ENCODE data around the gene U2AF2.

Gene U2AF2

DNA sequence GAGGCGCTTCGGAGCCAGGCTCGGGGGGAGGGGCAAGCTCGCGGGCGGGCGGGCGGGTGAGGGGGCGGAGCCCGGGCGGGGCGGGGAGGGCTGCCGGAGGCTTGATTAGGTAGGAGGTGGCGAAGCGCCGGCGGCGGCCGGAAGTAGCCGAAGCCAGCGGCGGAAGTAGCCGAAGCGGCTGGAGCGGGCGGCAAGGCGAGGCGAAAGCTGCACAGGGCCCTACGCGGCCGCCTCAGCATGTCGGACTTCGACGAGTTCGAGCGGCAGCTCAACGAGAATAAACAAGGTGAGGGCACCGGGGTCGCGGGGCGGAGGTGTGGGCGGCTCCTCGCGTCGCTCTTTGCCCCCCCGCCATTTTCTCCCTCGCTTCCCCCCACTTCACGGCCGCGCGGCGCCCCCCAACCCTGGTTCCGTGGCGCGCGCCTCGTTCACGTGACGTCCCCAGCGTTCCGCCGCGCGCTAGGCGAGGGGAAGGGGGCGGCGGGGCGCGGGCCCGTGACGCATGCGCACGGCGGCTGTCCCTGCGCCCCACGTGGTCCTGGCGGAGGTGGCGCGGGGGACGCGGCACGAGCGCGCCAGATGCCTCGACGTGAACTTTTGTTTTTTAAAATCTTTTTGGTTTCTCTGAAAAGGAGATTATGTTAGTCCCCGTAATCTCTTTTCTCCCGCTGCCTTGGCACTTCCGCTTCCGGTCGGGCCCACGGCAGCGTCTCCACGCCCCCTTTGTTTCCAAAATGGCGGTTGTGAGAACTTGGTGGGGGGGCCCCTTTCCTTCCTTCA lies at the start of gene U2AF2:
TSS of gene U2AF2 (plus strand) at position 168 of the 780 bp plus-strand sequence. CDS start at position 238, 70 bp downstream.
- in situ Hi-C loops (cut with MboI; ENCODE audit: low pct_unique_long_range_greater_than_20kb, low sequenced_read_pairs), result no loop called here
- DNase-seq, result peak; percentile 84

DNA sequence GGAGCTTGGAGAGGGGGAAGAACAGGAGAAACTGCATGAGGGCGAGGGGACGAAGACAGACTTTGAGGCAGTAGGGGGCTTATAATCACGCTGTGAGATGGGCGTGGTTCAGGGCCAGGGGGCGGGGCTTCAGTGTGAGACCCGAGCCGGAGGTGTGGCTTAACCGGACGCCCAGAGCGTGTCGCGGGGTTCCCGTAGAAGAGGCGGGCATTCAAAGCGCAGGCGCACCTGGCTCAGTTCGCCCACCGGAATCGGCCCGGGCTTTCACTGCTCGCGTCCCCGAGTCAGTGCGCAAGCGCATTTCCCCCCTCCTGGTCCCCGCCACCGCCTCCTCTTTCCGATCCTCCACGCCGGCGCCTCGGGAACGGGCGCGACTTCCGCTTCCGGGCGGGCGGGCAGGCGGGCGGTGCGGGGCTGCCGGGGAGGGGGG lies 49.6 kb upstream of the U2AF2 start:
- peak; percentile 96 for DNase-seq
- in situ Hi-C loops (cut with MboI; ENCODE audit: low pct_unique_long_range_greater_than_20kb, low sequenced_read_pairs), result no loop called here

DNA sequence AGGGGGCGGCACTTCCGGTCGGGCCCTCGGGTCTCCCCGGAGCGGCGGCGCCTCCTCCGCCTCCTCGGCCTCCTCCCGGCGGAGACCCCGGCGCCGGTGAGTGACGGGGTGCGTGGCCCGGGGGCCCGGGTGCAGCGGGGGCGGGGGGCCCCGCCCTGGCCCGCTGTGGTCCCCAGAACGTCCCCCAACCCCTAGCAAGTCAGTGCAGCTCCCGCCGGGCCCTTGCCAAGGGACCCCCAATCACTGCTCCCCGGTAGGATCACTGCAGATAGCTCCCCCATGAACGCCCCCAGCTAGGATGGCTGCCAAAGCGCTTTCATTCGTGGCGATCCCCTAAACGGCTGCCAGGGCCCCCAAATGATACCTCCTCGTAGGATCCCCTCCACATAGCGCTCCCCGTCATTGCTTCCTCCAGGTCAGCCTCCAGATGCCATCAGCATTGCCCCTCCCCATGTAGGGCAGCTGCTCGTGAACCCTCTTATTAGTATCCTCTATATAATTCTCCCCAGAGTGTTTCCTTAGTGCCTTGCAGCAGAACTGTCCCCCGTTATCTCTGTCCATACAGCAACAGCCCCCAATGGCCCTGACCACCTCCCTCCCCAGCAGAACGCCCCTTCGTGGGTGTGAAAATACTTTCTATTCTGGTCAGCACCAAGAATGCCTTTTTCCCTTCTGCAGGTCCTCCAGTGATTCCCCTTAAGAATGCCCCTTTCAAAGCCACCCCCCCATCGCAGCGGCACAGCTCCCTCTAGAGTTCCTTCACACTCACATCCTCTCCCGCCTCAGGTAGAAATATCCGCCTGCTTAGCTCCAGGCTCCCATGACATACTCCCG lies 49.0 kb upstream of the U2AF2 start, which contains the start of gene ZNF865:
TSS of gene ZNF865 (plus strand) at position 11 of the 834 bp plus-strand sequence. CDS start 7,972 bp downstream, outside the sequence.
- peak; percentile 86 for DNase-seq
- in situ Hi-C loops (cut with MboI; ENCODE audit: low pct_unique_long_range_greater_than_20kb, low sequenced_read_pairs), result no loop called here

DNA sequence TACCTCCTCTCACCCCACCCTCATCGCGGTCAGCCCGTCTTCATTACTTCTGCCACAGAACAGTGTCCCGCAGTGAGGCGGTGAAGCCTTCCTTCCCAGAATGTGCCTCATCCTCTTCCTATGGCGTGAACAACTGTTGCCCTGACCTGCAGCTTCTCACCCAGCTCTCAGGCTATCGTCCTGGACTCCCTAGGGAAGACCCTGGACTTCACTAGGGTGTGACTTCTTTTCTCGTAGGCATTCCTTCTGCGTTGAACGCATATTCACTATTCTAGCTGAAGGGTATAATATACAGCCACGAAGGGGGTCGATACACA lies 48.4 kb upstream of the U2AF2 start:
- in situ Hi-C loops (cut with MboI; ENCODE audit: low pct_unique_long_range_greater_than_20kb, low sequenced_read_pairs), result no loop called here
- no peak for DNase-seq

DNA sequence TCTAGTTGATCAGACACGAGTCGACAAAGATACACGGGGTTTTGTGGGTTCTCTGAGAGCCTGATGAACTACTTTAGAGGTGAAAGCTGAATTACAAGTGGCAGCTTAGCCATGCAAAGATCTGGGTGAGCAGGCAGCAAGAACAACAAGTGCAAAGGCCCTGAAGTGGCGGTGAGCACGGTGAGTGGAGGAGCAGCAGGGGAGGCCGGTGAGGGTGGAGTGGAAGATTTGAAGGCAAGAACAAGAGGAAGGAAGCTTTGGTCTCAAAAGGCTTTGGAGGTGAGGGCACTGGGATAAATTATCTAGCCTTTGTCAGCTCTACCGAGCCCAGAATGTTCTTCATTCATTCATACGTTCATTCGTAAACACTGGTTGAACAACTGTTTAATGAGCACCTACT lies 48.0 kb upstream of the U2AF2 start:
- DNase-seq, result no peak
- in situ Hi-C loops (cut with MboI; ENCODE audit: low pct_unique_long_range_greater_than_20kb, low sequenced_read_pairs), result no loop called here

DNA sequence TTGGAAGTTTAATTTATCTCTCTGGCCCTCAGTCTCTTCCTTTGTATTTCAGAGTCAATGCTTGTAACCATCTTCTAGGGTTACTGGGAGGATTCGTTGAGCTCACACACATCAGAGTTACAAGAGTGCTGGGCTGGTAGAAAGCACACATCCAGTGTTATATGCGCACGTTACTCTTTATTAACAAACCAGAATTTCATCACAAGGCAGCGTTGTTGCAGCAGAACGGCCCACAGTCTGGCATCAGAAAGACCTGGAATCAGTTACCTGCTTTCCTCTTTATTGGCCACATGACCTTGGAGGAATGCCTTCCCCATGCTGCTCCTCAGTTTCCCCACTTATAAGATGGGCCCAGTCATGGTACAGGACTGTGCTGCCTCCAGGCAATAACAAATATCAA lies 45.5 kb upstream of the U2AF2 start:
- in situ Hi-C loops (cut with MboI; ENCODE audit: low pct_unique_long_range_greater_than_20kb, low sequenced_read_pairs), result no loop called here
- DNase-seq, result no peak

DNA sequence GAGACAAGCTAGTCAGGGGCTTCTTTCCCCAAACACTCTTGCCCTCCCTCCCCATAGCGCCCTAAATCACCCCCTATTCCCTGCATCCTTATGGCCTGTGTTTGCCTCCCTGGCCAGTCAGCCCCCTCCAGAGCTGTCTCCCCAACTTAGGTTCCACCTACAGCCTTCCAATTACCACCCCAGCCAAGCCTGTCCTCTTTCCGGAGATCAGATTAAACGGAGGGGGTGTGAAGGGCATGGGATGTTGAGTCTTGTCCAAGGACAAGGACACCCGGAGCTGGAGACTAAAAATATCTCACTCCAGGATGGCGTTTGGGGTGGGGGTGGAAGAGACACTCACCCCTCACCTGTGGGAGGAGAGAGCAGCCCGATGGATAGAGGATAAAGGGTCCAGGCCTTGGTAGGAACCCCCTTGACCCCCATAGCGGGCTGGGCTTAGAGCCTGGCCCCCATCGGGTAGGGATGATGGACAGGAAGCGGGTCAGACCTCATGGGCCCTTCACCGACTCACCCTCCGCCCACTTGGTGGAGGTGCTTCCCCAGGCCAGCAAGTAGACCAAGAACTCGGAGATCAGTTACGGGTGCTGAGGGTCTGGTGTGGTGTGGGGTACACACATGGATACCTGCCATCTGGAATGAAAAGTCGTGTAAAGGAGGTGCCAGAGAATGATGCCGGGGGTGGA lies 43.4 kb upstream of the U2AF2 start:
- no peak for DNase-seq
- in situ Hi-C loops (cut with MboI; ENCODE audit: low pct_unique_long_range_greater_than_20kb, low sequenced_read_pairs), result no loop called here

DNA sequence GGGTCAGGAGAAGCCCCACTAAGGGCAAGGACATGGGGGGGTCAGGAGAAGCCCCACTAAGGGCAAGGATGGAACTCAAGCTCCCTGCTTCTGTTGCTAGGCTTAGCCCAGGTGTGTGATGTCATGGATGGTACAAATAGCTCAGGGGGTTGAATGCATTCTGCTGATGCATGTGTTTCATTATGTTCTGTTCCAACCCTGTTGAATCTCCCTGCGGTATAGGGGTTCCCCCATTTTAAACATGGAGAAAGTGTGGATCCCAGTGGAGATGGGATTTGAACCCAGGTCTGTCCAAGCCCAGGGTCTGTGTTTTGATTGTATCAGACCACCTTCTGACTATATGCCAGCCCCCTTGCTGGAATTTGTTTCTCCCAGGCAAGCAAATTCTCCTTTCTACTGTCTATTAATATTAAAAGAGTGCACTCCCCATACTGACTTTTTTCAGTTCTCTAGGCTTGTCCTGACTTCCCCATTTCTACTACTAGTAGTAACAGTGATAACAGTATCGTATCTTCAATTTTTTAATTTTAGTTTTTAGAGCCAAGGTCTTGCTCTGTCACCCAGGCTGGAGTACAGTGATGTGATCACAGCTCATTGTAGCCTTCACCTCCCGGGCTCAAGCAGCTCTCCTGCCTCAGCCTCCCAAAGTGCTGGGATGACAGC lies 42.7 kb upstream of the U2AF2 start:
- no peak for DNase-seq
- in situ Hi-C loops (cut with MboI; ENCODE audit: low pct_unique_long_range_greater_than_20kb, low sequenced_read_pairs), result no loop called here

DNA sequence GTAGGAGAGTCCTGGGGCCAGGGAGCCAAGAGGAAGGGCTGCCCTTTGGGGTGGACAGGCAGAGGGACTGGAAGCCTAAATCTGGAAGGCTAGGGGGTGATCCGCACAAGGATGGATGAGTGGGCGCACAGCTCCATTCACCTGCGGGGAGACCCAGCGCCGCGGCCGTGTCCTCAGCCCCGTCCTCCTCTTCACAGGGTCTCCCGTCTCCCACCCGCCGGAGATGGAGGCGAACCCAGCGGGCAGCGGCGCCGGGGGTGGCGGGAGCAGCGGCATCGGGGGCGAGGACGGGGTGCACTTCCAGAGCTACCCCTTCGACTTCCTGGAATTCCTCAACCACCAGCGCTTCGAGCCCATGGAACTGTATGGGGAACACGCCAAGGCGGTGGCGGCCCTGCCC lies 41.4 kb upstream of the U2AF2 start:
- no peak for DNase-seq
- in situ Hi-C loops (cut with MboI; ENCODE audit: low pct_unique_long_range_greater_than_20kb, low sequenced_read_pairs), result no loop called here

DNA sequence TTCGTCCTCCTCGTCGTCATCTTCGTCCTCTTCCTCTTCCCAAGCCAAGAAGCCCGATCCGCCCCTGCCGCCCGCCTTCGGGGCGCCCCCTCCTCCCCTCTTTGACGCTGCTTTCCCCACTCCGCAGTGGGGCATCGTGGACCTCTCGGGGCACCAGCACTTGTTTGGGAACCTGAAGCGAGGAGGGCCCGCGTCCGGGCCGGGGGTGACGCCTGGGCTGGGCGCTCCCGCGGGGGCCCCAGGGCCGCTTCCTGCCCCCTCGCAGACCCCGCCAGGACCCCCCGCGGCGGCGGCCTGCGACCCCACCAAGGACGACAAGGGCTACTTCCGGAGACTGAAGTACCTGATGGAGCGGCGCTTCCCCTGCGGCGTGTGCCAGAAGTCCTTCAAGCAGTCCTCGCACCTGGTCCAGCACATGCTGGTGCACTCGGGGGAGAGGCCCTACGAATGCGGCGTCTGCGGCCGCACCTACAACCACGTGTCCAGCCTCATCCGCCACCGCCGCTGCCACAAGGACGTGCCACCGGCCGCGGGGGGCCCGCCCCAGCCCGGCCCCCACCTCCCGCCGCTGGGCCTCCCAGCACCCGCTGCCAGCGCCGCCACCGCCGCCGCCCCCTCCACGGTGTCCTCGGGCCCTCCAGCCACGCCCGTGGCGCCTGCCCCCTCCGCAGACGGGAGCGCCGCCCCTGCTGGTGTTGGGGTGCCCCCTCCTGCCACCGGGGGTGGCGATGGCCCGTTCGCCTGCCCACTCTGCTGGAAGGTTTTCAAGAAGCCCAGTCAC lies 40.7 kb upstream of the U2AF2 start:
- in situ Hi-C loops (cut with MboI; ENCODE audit: low pct_unique_long_range_greater_than_20kb, low sequenced_read_pairs), result no loop called here
- no peak for DNase-seq

DNA sequence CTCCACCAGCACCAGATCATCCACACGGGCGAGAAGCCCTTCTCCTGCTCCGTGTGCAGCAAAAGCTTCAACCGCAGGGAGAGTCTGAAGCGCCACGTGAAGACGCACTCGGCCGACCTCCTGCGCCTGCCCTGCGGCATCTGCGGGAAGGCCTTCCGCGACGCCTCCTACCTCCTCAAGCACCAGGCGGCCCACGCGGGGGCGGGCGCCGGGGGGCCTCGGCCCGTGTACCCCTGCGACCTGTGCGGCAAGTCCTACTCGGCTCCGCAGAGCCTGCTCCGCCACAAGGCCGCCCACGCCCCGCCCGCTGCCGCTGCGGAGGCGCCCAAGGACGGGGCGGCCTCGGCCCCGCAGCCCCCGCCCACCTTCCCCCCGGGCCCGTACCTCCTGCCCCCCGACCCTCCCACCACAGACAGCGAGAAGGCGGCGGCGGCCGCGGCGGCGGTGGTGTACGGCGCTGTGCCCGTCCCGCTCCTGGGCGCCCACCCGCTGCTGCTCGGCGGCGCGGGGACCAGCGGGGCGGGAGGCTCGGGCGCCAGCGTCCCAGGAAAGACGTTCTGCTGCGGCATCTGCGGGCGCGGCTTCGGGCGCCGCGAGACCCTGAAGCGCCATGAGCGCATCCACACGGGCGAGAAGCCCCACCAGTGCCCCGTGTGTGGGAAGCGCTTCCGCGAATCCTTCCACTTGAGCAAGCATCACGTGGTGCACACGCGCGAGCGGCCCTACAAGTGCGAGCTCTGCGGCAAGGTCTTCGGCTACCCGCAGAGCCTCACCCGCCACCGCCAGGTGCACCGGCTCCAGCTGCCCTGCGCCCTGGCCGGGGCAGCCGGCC lies 39.9 kb upstream of the U2AF2 start:
- in situ Hi-C loops (cut with MboI; ENCODE audit: low pct_unique_long_range_greater_than_20kb, low sequenced_read_pairs), result no loop called here
- DNase-seq, result no peak

DNA sequence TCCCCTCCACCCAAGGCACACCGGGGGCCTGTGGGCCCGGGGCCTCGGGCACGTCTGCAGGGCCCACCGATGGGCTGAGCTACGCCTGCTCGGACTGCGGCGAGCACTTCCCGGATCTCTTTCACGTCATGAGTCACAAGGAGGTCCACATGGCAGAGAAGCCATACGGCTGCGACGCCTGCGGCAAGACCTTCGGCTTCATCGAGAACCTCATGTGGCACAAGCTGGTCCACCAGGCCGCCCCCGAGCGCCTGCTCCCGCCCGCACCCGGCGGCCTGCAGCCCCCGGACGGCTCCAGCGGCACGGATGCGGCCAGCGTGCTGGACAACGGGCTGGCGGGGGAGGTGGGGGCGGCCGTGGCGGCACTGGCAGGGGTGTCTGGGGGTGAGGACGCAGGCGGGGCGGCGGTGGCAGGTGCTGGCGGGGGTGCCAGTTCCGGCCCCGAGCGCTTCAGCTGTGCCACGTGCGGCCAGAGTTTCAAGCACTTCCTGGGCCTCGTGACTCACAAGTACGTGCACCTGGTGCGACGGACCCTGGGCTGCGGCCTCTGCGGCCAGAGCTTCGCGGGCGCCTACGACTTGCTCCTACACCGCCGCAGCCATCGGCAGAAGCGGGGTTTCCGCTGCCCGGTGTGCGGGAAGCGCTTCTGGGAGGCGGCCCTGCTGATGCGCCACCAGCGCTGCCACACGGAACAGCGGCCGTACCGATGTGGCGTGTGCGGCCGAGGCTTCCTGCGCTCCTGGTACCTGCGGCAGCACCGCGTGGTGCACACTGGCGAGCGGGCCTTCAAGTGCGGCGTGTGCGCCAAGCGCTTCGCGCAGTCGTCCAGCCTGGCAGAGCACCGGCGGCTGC lies 39.1 kb upstream of the U2AF2 start:
- in situ Hi-C loops (cut with MboI; ENCODE audit: low pct_unique_long_range_greater_than_20kb, low sequenced_read_pairs), result no loop called here
- no peak for DNase-seq

DNA sequence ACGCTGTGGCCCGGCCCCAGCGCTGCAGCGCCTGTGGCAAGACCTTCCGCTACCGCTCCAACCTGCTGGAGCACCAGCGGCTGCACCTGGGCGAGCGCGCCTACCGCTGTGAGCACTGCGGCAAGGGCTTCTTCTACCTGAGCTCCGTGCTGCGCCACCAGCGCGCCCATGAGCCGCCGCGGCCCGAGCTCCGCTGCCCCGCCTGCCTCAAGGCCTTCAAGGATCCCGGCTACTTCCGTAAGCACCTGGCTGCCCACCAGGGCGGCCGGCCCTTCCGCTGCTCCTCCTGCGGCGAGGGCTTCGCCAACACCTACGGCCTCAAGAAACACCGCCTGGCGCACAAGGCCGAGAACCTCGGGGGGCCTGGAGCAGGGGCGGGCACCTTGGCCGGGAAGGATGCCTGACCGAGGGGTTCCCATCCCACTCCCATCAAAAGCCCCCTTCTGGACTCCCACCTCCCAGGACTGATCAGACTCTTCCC lies 38.4 kb upstream of the U2AF2 start:
- in situ Hi-C loops (cut with MboI; ENCODE audit: low pct_unique_long_range_greater_than_20kb, low sequenced_read_pairs), result no loop called here
- DNase-seq, result no peak

DNA sequence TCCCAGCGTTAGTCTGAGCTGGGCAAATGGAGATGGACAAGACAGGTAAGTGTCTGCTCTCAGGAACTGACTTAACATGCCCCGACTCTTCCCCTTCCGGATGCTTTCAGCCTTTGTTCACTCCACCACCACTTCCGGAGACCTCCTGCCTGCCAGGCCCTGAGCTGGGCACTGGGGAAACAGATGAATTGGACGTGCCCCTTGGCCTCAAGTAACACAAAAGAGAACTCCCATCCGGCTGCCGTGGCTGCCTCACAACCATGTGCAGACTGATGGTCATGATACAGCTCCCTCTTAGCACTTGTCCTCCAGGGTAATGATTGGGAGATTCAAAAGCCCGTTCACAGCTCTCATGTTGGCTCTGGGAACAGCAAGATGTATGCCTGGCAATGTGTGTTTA lies 37.4 kb upstream of the U2AF2 start:
- no peak for DNase-seq

DNA sequence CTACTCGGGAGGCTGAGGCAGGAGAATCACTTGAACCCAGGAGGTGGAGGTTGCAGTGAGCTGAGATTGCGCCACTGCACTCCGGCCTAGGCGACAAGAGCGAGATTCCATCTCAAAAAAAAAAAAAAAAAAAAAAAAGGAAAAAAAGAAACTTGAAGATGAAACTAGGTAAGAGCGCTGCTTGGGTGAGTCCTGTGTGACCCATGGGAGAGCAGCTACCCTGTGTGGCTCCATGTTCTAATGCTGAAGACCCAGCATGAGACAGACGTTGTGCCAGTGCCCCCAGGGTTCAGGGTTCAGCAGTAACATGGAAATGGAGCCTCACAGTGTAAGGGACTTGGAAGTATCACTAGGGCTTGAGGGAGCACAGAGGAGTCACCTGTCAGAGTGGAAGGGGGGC lies 36.4 kb upstream of the U2AF2 start:
- in situ Hi-C loops (cut with MboI; ENCODE audit: low pct_unique_long_range_greater_than_20kb, low sequenced_read_pairs), result no loop called here
- no peak for DNase-seq

More for the DNA sequence above, 37.4 kb upstream of the U2AF2 start:
- in situ Hi-C loops (cut with MboI; ENCODE audit: low pct_unique_long_range_greater_than_20kb, low sequenced_read_pairs), result no loop called here

DNA sequence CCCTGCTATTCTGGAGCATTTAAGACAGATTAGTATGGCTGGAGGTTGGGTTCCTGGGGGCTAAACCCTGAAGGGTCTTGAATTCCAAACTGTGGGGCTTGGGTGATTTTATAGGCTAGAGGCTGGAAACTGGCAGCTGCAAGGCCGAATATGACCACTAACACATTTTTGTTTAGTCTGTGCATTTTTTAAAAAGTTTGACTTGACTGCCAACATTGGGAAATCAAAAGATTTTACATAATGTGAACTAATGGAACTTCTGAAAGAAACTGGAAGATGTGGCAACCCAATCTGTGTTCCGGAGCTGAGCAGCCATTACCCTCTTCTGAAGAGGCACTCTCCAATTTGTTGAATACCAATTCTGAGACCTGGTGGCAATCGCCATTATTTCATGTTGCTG lies 35.5 kb upstream of the U2AF2 start:
- DNase-seq, result no peak

More for the DNA sequence above, 35.5 kb upstream of the U2AF2 start:
- in situ Hi-C loops (cut with MboI; ENCODE audit: low pct_unique_long_range_greater_than_20kb, low sequenced_read_pairs), result no loop called here

All from KBM-7 (cell line).